T47D (cell line): ENCODE data around the gene SMU1.
A peak's percentile ranks its signal among the peaks of the same experiment; 100 is the strongest.

ENCODE experiments used
- DNase-seq, 2 experiments: peaks; one replicate each; pipeline versions ENCODE4 v3.0.0 to v3.0.0-alpha.2; 2011 to 2012; ENCODE audit warnings: low read depth in 1 of 2, low spot score in 1 of 2
- JUND ChIP-seq: IDR thresholded peaks from 2 replicates; pipeline ENCODE4 v1.6.1; 2012; ENCODE audit warnings: low read depth
- in situ Hi-C: cut with HindIII; loops from 2 replicates; pipeline ENCODE4 v1.10.0; 2016; ENCODE audit warnings: low sequenced_read_pairs, low pct_unique_long_range_greater_than_20kb

Gene SMU1

DNA sequence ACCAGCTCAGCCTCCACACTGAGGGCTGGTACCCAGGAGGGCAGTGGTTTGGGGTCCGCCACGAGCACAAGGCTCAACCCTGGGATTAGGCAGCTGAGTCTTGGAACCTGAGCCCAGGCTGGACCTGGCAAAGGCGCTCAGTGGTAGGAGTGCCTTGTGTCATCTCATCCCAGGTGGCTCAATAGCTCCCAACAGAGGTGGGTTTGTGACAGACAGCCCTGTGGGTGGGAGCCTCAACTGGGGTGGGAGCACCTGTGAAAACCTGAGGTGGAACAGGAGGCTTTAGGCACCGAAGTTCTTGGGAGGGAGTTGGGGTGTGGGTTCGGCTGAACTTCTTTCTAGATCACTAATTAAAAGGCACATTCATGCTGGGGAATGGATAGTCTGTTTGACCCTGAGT lies 35.2 kb upstream of the SMU1 start:
- DNase-seq = no peak
- TF ChIP-seq JUND = no peak
- in situ Hi-C loops = no loop called here

DNA sequence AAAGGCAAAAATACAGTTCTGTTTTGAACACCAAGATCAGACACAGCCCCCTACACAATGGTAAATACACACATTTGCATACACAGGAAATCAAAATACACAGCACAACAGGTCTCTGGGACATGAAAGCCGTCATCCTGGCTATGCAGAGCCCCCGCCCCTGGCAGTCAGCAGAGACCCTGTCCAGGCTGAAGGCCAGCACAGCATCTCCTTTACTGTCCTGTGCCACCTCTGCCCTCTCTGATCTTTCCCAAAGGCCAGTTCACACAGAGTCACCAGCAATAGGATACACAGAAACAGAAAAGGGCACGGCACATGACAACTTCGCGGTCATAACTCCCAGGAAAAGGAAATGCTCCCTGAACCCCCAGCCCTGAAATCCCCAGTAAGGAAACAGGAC lies 34.2 kb upstream of the SMU1 start:
- no peak for DNase-seq
- no peak for TF ChIP-seq JUND
- in situ Hi-C loops = no loop called here

DNA sequence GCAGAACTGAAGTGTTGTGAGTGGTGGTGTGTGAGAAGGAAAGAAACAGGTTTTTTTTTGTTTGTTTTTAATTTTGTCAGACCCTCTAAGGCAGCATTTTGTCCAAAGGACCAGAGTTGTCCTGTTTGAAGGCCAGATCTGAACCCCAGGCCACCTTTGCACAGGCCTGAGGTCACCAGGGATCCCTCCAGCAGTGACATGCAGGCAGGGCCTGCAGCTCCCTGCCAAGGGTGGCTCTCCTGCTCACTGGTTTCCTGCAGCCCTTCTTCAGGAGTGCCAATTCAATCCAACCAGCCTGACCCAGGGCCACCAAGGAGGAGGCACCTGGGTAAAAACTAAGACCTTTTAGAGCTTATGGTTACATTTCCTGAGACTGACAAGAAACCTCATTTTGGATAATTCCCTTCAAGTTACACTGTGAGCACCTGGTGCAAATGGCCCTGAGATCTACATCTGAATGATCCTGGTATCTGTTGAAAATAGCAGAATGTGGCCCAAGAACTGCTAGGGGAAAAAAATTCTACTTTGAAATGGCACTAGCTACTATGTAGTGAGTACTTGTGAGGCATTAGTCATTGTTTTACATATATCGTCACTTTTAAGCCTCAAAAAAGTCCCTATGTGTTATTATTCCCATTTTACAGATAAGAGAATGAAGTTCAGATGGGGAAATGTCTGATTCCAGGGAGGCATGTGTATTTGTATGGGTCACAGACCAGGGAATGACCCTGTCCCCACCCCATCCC lies 33.5 kb upstream of the SMU1 start:
- DNase-seq = no peak
- TF ChIP-seq JUND = no peak
- in situ Hi-C loops = no loop called here

DNA sequence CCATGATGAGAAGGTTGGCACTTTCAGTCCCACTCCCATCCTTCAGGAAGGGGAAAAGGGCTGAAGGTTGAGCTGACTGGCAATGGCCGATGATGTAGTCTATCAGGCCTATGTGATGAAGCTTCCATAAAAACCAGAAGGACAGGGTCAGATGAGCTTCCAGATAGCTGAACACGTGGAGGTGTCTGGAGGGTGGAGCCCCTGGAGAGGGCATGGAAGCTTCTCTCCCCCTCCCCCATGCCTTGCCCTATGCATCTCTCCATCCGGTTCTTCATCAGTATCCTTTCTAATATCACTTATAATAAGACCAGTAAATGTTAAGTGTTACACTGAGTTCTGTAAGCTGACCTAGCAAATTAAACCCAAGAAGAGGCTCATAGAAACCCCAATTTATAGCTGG lies 32.6 kb upstream of the SMU1 start:
- DNase-seq = peak in 1 of 2 experiments; percentile 27
- no peak for TF ChIP-seq JUND
- in situ Hi-C loops = no loop called here

DNA sequence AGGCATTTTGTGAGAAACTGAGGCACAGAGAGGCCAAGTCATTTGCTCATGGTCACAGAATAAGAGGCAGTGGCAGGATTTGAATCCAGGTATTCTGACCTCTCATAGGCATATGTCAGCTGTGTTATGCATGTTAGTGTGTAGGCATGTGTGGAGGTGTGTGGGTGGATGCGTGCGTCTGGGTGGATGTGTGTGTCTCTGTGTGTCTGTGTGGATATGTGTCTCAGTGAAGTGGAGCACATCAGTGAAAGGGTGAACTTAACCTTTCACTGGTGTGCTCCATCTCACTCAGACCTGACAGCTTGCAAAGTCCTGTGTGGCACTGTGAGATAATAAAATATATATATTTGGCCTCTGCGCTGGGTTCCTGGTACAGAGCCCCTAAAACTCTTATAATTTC lies 32.0 kb upstream of the SMU1 start:
- no peak for TF ChIP-seq JUND
- in situ Hi-C loops = no loop called here
- DNase-seq = no peak

DNA sequence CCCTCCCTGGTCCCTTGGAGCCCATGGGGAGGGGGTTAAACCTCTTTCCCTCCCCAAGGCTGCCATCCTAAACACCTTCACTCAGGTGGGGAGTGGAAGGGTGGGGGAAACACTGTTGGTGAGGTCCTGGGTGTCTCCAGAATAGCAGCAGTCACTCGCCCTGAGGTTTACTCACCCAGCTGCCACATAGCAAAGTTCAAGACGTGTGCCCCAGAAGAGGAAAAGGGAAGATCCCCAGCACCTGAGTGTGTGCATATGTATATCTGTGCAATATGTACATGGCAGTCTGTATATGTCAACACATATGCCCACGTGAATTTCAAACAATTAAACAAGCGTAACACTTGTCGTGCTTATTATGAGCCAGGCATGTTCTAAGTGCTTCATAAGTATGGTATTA lies 31.3 kb upstream of the SMU1 start:
- no peak for DNase-seq
- no peak for TF ChIP-seq JUND
- in situ Hi-C loops = no loop called here

DNA sequence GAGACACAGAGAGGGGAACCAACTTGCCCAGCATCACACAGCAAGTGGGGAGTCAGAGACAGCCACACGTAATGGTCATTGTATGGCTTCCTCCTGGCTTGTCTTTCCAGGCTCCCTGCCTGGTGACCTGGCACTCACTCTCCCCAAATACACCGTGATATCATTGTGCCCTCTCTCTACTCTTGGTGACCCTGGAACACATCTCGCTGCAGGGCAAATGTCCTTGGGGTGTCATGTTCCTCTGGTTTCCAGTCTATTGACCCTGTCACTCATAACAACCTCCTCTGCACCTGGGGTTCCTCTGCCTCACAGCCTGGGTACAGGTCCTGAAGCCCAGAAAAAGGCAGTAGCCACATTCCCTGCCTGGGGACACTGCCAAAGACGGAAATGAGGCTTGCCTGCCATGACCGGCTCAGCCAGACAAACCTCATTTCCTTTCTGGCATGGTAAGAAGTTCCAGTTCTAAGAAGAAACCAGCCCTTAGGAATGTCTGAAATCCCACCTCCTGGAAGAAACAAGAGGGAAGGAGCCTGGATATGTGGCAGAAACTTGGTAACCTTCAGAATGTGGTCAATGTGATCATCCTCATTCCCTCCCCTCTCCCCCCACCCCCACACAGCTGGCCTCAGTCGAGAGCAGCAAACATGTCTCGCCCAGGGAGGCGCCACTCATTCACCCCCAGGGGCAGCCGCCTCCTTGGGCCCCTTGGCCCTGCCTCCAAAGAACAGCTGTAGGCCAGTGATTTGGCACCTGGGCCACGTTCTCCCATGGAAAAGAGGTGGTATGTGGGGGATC lies 30.6 kb upstream of the SMU1 start:
- DNase-seq = peak in 1 of 2 experiments; percentile 86
- TF ChIP-seq JUND = no peak
- in situ Hi-C loops = no loop called here

DNA sequence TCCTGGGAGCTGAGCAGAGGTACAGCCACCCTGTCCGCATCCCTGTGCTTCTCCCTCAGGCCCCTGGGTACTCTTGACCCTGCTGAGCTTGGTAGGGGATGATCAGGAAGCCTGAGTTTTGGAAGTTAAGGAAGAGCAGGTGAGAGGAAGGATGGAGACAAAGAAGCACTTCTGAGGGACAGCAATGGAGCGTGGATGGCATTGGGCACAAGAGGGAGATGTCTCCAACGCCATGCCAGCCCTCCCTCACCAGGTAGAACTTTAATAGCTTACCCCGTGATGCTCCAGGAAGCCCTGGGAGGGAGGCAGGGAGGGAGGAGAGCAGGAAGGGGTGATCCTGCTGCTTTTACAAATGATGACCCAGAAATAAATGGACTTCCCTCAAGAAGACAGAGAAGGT lies 29.9 kb upstream of the SMU1 start:
- in situ Hi-C loops = no loop called here
- DNase-seq = peak in 1 of 2 experiments; percentile 42
- TF ChIP-seq JUND = no peak

DNA sequence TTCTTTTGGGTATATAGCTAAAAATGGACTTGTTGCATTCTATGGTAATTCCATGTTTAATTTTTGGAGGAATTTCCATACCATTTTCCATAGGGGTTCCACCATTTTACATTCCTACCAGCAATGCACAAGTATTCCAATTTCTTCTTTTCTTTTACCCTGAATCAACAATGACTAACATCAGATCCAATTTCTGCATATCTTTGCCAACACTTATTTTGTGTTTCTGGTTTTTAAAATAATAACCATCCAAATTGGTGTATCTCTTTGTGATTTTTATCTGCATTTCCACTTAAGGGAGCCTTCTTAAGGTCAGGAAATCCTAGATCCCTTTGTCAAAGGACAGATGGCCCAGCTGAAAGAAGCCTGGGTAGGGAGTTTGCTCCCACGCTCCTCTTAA lies 29.5 kb upstream of the SMU1 start:
- TF ChIP-seq JUND = no peak
- no peak for DNase-seq
- in situ Hi-C loops = no loop called here

DNA sequence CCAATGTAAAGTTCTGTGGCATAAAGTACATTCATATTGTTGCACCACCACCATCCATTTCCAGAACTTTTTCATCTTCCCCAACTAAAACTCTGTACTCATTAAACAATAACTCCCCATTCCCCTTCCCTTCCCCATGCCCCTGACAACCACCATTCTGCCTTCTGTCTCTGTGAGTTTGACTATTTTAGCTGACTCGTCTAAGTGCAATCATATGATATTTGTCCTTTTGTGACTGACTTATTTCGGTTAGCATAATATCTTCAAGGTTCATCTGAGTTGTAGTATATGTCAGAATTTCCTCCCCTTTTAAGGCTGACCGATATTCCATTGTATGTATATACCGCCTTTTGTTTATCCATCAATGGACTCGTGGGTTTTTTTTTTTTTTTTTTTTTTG lies 29.0 kb upstream of the SMU1 start:
- no peak for DNase-seq
- in situ Hi-C loops = no loop called here
- no peak for TF ChIP-seq JUND

DNA sequence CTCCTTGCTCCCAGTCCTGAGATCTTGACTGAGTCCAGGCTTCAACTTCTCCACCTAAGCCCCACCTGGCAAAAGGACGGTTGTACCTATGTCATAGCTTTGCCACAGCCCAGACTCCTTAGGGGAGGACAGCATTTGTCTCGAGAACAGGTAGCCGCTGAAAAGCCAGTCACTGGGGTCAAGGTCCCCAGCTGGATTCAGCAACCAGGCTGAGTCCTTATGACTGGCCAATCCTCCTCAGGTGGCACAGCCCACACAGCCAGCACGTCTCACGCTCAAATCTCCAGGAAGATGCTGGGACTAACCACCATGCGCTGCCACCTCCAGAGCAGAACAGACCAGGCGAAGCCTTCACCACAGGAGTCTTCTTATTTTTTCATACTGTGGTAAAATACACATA lies 27.9 kb upstream of the SMU1 start:
- in situ Hi-C loops = no loop called here
- no peak for DNase-seq
- no peak for TF ChIP-seq JUND

DNA sequence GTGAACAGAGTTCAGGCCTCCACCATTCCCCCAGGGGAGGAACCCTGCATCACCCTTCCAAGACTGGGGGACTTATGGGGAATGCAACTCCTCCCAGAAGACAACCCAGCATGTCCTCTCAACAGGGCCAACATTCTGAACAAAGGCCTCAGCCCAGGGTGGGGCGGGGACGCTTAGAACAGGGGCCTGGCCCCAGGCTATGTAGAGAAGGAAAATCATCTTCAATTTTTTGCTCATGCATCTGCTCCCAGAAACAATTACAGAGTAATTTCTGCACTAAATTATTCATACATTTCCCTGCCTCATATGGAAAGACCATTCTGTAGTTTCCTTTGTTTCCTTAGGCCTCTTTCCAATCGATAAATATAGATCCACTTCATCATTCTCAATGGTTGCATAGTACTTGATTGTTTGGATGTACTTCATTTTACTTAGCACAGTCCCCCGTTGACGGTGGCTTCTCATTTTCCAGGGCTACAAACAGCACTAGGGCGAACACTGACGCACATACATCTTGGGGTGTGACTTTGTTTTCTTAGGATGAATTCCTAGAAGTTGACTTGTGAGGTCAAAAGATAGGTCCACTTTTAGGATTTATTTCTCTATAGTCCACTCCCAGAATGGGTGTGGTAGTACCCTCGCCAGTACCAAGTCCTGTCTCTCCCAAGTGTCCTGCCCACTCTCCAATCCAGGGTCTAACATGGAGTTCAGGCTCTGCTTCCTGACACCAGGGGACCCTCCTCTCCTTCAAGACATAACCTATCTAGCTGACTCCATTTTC lies 27.2 kb upstream of the SMU1 start:
- no peak for DNase-seq
- in situ Hi-C loops = no loop called here
- no peak for TF ChIP-seq JUND

DNA sequence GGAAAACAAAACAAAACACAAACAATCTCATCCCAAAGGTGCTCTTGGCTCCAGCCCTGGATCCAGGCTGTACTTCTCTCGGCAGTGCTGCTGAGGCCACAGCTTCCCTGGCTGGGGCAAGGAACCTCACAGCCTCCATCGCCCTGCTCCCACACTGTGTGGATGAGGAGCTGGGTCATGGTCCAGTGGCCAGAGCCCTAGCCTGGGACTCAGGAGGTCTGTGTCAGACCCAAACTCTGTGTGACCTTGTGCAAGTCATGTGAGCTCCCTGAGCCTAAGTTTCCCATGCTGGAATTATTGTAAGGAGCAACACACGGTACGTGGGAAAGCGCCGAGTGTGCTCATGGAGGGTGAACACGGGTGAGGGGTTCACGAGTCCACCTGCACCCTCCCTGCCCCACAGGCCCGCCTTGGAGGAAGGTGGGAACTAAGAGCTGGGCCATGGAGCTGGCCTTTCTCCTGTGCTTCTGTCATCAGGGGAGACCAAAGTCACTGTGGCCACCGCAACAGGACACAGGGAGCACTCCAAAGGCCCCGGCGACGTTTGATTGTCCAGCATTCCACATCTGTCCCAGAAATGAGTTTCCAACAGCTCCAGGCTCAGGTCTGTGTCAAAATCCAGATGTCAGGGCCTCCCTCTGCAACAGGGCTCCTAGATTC lies 26.2 kb upstream of the SMU1 start:
- TF ChIP-seq JUND = no peak
- in situ Hi-C loops = no loop called here

More for the DNA sequence above, 26.2 kb upstream of the SMU1 start:
- no peak for DNase-seq
